Suprapubic skin (tissue), 4 donors: ENCODE results near the gene DNMBP. TPM values are rescaled to one million over a fixed set of nuclear protein-coding genes. Genes with fewer than 3 reads are reported as not detected.

Experiments used
- DNase-seq, 2 donors: peaks; one replicate each; pipeline ENCODE4 v3.0.0-alpha.2; 2019; ENCODE audit warnings: low spot score in 2 of 2
- H3K27ac ChIP-seq: fragments of 200-600 bp; sonication (generic); one replicate; pipeline ENCODE4 v1.5.1; 2019
- H3K27me3 ChIP-seq: fragments of 200-600 bp; sonication (generic); one replicate; pipeline ENCODE4 v1.5.1; 2019
- H3K36me3 ChIP-seq: fragments of 200-600 bp; sonication (generic); one replicate; pipeline ENCODE4 v1.5.1; 2019
- H3K4me1 ChIP-seq: fragments of 200-600 bp; sonication (generic); one replicate; pipeline ENCODE4 v1.5.1; 2019
- H3K4me3 ChIP-seq: fragments of 200-600 bp; sonication (generic); one replicate; pipeline ENCODE4 v1.5.1; 2019; ENCODE audit warnings: mild to moderate bottlenecking
- H3K9me3 ChIP-seq: fragments of 200-600 bp; sonication (generic); one replicate; pipeline ENCODE4 v1.5.1; 2019
- EP300 ChIP-seq: sonication (generic); formaldehyde crosslinking; IDR thresholded peaks from one replicate; pipeline ENCODE4 v1.6.1; 2017; ENCODE audit warnings: antibody characterized with exemption
- POLR2A ChIP-seq, 2 donors: fragments of 450-650 bp; IDR thresholded peaks; one replicate each; pipeline ENCODE4 v1.6.1; 2017; ENCODE audit warnings: antibody characterized with exemption in 2 of 2, mild to moderate bottlenecking in 2 of 2, moderate library complexity in 2 of 2
- POLR2AphosphoS5 ChIP-seq, 3 donors: sonication (generic); formaldehyde crosslinking; IDR thresholded peaks; one replicate each; pipeline ENCODE4 v1.6.1; 2017; ENCODE audit warnings: antibody characterized with exemption in 3 of 3
- WGBS: methylation state at CpG from one replicate; pipeline ENCODE4 v1.1.5; 2018; 5-methylcytosine and 5-hydroxymethylcytosine counted together
- total RNA-seq, 4 donors: library from RNA; depleted of rRNA; stranded (reverse); fragments of >200 nt; gene quantifications; one replicate each; pipeline ENCODE4 v1.1.0, GENCODE V29; 2016
- TF ChIP-seq, protein P1 (sequence below), 2 donors: fragments of 200-600 bp in 1 of 2; fragments of 450-650 bp in 1 of 2; sonication (generic) in 1 of 2; IDR thresholded peaks; one replicate each; pipeline ENCODE4 v1.5.1; 2016 to 2019; ENCODE audit warnings: antibody characterized with exemption in 2 of 2, mild to moderate bottlenecking in 1 of 2, moderate library complexity in 1 of 2

DNMBP gene
- total RNA-seq, 4 donors from 2014 or later = 43.4 to 89.6 (median 52.3) TPM

GRCh38 chr10:99975942-99976809, 33.6 kb downstream of the DNMBP start:
- WGBS = 31% methylated on average over 7 of the region's 7 CpGs
- no peak for TF ChIP-seq POLR2A (IDR thresholded peaks at IDR 0.05)
- TF ChIP-seq, protein P1, sequence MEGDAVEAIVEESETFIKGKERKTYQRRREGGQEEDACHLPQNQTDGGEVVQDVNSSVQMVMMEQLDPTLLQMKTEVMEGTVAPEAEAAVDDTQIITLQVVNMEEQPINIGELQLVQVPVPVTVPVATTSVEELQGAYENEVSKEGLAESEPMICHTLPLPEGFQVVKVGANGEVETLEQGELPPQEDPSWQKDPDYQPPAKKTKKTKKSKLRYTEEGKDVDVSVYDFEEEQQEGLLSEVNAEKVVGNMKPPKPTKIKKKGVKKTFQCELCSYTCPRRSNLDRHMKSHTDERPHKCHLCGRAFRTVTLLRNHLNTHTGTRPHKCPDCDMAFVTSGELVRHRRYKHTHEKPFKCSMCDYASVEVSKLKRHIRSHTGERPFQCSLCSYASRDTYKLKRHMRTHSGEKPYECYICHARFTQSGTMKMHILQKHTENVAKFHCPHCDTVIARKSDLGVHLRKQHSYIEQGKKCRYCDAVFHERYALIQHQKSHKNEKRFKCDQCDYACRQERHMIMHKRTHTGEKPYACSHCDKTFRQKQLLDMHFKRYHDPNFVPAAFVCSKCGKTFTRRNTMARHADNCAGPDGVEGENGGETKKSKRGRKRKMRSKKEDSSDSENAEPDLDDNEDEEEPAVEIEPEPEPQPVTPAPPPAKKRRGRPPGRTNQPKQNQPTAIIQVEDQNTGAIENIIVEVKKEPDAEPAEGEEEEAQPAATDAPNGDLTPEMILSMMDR (IDR thresholded peaks at IDR 0.05) = no peak
- no peak for TF ChIP-seq EP300
- no peak for TF ChIP-seq POLR2AphosphoS5 (IDR thresholded peaks at IDR 0.05)
- DNase-seq = no peak

GRCh38 chr10:99975106-99975829, 34.5 kb downstream of the DNMBP start:
- peak overlapping the region; percentile 76 for H3K27ac ChIP-seq
- WGBS = 81% methylated on average over 8 of the region's 8 CpGs
- no peak for TF ChIP-seq POLR2A (IDR thresholded peaks at IDR 0.05)
- no peak for TF ChIP-seq EP300
- no peak for TF ChIP-seq POLR2AphosphoS5 (IDR thresholded peaks at IDR 0.05)
- TF ChIP-seq, protein P1 (IDR thresholded peaks at IDR 0.05) = no peak
- H3K4me1 ChIP-seq = peaks cover 42% of the 10 kb centered on the region
- peaks cover 14% of the 10 kb centered on the region for H3K36me3 ChIP-seq
- H3K4me3 ChIP-seq = no peak overlapping the region
- no peak for DNase-seq
- no peaks in the 10 kb centered on the region for H3K9me3 ChIP-seq
- no peaks in the 10 kb centered on the region for H3K27me3 ChIP-seq

More at GRCh38 chr10:99975942-99976809, 33.6 kb downstream of the DNMBP start:
- Histone ChIP-seq H3K4me3 (no peak overlapping the region), H3K27ac (peak overlapping the region; percentile 76), H3K36me3 (peaks cover 8% of the 10 kb centered on the region), H3K4me1 (peaks cover 49% of the 10 kb centered on the region), H3K27me3 (no peaks in the 10 kb centered on the region), H3K9me3 (no peaks in the 10 kb centered on the region)

GRCh38 chr10:99973190-99973589, 36.6 kb downstream of the DNMBP start:
- Histone ChIP-seq H3K4me1 (peaks cover 32% of the 10 kb centered on the region), H3K27ac (no peak overlapping the region), H3K9me3 (no peaks in the 10 kb centered on the region), H3K36me3 (peaks cover 35% of the 10 kb centered on the region), H3K4me3 (no peak overlapping the region), H3K27me3 (no peaks in the 10 kb centered on the region)
- no peak for DNase-seq
- TF ChIP-seq EP300 (no peak), POLR2AphosphoS5 (IDR thresholded peaks at IDR 0.05) (no peak), POLR2A (IDR thresholded peaks at IDR 0.05) (no peak)
- TF ChIP-seq, protein P1 (IDR thresholded peaks at IDR 0.05) = no peak
- 82% methylated on average over 2 of the region's 2 CpGs for WGBS

DNA sequence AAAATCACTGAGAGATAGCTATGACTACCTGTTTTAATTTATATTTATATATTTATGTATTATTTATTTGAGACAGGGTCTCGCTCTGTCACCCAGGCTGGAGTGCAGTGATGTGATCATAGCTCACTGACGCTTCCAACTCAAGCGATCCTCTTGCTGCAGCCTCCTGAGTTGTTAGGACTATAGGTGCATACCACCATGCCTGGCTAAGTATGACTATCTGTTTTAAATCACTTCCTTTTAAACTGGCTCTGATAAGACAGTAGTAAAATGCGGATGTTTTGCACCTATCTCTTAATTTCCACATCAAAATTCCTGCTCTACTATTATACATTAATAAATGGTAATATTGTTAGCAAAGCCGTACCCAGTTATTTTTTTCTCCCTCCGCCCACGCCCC, 41.8 kb downstream of the DNMBP start:
- H3K27me3 ChIP-seq = no peaks in the 10 kb centered on the region
- H3K4me3 ChIP-seq = no peak overlapping the region
- H3K36me3 ChIP-seq = peaks cover 42% of the 10 kb centered on the region
- no peak overlapping the region for H3K27ac ChIP-seq
- H3K4me1 ChIP-seq = peaks cover 12% of the 10 kb centered on the region
- WGBS = 94% methylated on average over 7 of the region's 7 CpGs
- DNase-seq = no peak
- no peak for TF ChIP-seq POLR2A (IDR thresholded peaks at IDR 0.05)
- TF ChIP-seq, protein P1 (IDR thresholded peaks at IDR 0.05) = no peak
- TF ChIP-seq EP300 = no peak
- no peak for TF ChIP-seq POLR2AphosphoS5 (IDR thresholded peaks at IDR 0.05)
- H3K9me3 ChIP-seq = no peaks in the 10 kb centered on the region

GRCh38 chr10:99966306-99966705, 43.4 kb downstream of the DNMBP start:
- Histone ChIP-seq H3K9me3 (no peaks in the 10 kb centered on the region), H3K36me3 (peaks cover 35% of the 10 kb centered on the region), H3K4me1 (peaks cover 6% of the 10 kb centered on the region), H3K4me3 (no peak overlapping the region), H3K27ac (no peak overlapping the region), H3K27me3 (no peaks in the 10 kb centered on the region)
- no peak for TF ChIP-seq POLR2A (IDR thresholded peaks at IDR 0.05)
- no peak for TF ChIP-seq POLR2AphosphoS5 (IDR thresholded peaks at IDR 0.05)
- TF ChIP-seq, protein P1 (IDR thresholded peaks at IDR 0.05) = no peak
- no peak for TF ChIP-seq EP300
- WGBS = 75% methylated on average over 3 of the region's 3 CpGs
- DNase-seq = no peak
